ENCODE data around the gene EPHA6. TPM values are rescaled to one million over a fixed set of nuclear protein-coding genes. Genes with fewer than 3 reads are reported as not detected.

The EPHA6 gene
- total RNA-seq, 1 experiment from 2014 or later, result 0.61 TPM

- Histone ChIP-seq H4K91ac (ENCODE audit: insufficient read length, low read depth, low read length) (no peak overlapping the region), H3K18ac (ENCODE audit: insufficient read length, low read depth, low read length) (no peak overlapping the region), H3K4me2 (ENCODE audit: insufficient read depth, insufficient read length, low read length) (no peak overlapping the region), H3K9me3 (ENCODE audit: control insufficient read depth, low read depth, low read length) (no peaks in the 10 kb centered on the region), H4K20me1 (ENCODE audit: control insufficient read depth, insufficient read depth, insufficient read length) (no peaks in the 10 kb centered on the region), H2AK5ac (ENCODE audit: insufficient read length, low read length) (no peak overlapping the region), H4K5ac (ENCODE audit: insufficient read length, low read depth, low read length) (no peak overlapping the region), H3K4ac (ENCODE audit: low read depth, low read length) (no peak overlapping the region), H2BK15ac (ENCODE audit: low read depth, low read length) (no peak overlapping the region), H3K56ac (ENCODE audit: insufficient read length, low read depth, low read length) (no peak overlapping the region), H3K27me3 (ENCODE audit: insufficient read depth, low read length) (no peaks in the 10 kb centered on the region), H3K9ac (ENCODE audit: extremely low read depth, insufficient read length, low read length) (no peak overlapping the region), H3T11ph (ENCODE audit: low read length) (no peak overlapping the region), H2BK5ac (ENCODE audit: insufficient read length, low read length) (no peak overlapping the region), H3K4me1 (ENCODE audit: insufficient read depth, low read length) (no peaks in the 10 kb centered on the region), H3K14ac (ENCODE audit: insufficient read depth, low read length) (no peak overlapping the region), H3K79me1 (ENCODE audit: insufficient read depth, low read depth, low read length, poor library complexity, severe bottlenecking) (no peaks in the 10 kb centered on the region), H2BK120ac (ENCODE audit: low read depth, low read length, poor library complexity, severe bottlenecking) (no peak overlapping the region), H2AFZ (ENCODE audit: low read length) (no peak overlapping the region), H3K23ac (ENCODE audit: insufficient read length, low read depth, low read length) (no peak overlapping the region), H2BK20ac (ENCODE audit: low read depth, low read length, poor library complexity, severe bottlenecking) (no peak overlapping the region), H3K27ac (ENCODE audit: insufficient read length, low read depth, low read length) (no peak overlapping the region), H4K8ac (replicated peaks; ENCODE audit: insufficient read length, low read depth, low read length) (no peak overlapping the region), H3K23me2 (ENCODE audit: insufficient read length, low read depth, low read length, poor library complexity, severe bottlenecking) (no peaks in the 10 kb centered on the region), H3K79me2 (ENCODE audit: insufficient read depth, low read length) (no peaks in the 10 kb centered on the region), H2BK12ac (ENCODE audit: insufficient read length, low read depth, low read length) (no peak overlapping the region)
- WGBS (ENCODE audit: extremely low coverage, insufficient read length, low lambda C conversion rate), result no CpG with 5 or more reads among the region's 2 CpGs
- Mint-ChIP-seq H3K4me1 (no peaks in the 10 kb centered on the region), H3K27me3 (ENCODE audit: low read depth) (no peaks in the 10 kb centered on the region), H3K9me3 (peaks cover 0 to 3% of the 10 kb centered on the region in 2 experiments; a peak in 2 of 5 replicates), H3K27ac (no peak overlapping the region), H3K4me3 (no peak overlapping the region), H3K36me3 (ENCODE audit: insufficient read depth in 1 of 3, low read depth in 3 of 3) (peaks cover 0 to 2% (median 0%) of the 10 kb centered on the region in 3 experiments; a peak in 2 of 7 replicates)
- DNase-seq, result no peak
- TF ChIP-seq CTCF (conservative IDR thresholded peaks at IDR 0.05), result no peak
These were observed 262.3 kb downstream of the EPHA6 start for GRCh38 chr3:97076673-97077072.
